GM12878 (cell line): ENCODE measurements around the gene AMPD2. TPM values are rescaled to one million over a fixed set of nuclear protein-coding genes. Genes with fewer than 3 reads are reported as not detected.
A peak's percentile ranks its signal among the peaks of the same experiment; 100 is the strongest.

Experiments used
- BCL3 ChIP-seq: IDR thresholded peaks from 2 replicates; pipeline ENCODE4 v1.6.1; 2011; ENCODE audit warnings: borderline replicate concordance, low read depth, mild to moderate bottlenecking, moderate library complexity, low read length; ENCODE audit not compliant: insufficient read depth, poor library complexity, severe bottlenecking
- CREM ChIP-seq: IDR thresholded peaks from 2 replicates; pipeline ENCODE4 v1.6.1; 2014; ENCODE audit warnings: antibody characterized with exemption, low read depth
- HDAC6 ChIP-seq: fragments of 200-600 bp; sonication (generic); IDR thresholded peaks from one replicate; pipeline ENCODE4 v1.8.0; 2017; ENCODE audit warnings: antibody characterized with exemption; ENCODE audit not compliant: unreplicated experiment
- JUND ChIP-seq: IDR thresholded peaks from 2 replicates; pipeline ENCODE4 v1.6.1; 2012; ENCODE audit warnings: low read depth, mild to moderate bottlenecking, low read length, improper control_type of control experiment, moderate library complexity
- LARP7 ChIP-seq: fragments of 450-650 bp; IDR thresholded peaks from 2 replicates; pipeline ENCODE4 v1.6.1; 2017; ENCODE audit warnings: mild to moderate bottlenecking
- SPI1 ChIP-seq: IDR thresholded peaks from 2 replicates; pipeline ENCODE4 v1.6.1; 2011; ENCODE audit warnings: low read depth, mild to moderate bottlenecking, low read length, moderate library complexity, borderline replicate concordance; ENCODE audit not compliant: insufficient read depth
- ZNF687 ChIP-seq: fragments of 450-650 bp; IDR thresholded peaks from 2 replicates; pipeline ENCODE4 v1.6.1; 2017; ENCODE audit warnings: mild to moderate bottlenecking, moderate library complexity
- polyA plus RNA-seq, 11 experiments: library from polyadenylated mRNA; depleted of rRNA in 4 of 11; unstranded in 6 of 11; stranded (reverse) in 5 of 11; fragments of >200 nt; fragmentation: Nextera tagmentation in 4 of 11; fragmentation: Illumina TruSeq in 1 of 11; extraction: Ambion mirVana in 4 of 11; extraction: Trizol in 1 of 11; gene quantifications; 1 replicate in 1 of 11; 2 replicates in 10 of 11; pipeline versions ENCODE4 v1.2.1 to v1.2.3, GENCODE V29; 2011 to 2016; ENCODE audit warnings: inconsistent platforms in 2 of 11, missing spikeins in 2 of 11, low read depth in 1 of 11
- total RNA-seq, 4 experiments: library from RNA; depleted of rRNA in 3 of 4; stranded (reverse); fragments of >200 nt in 3 of 4; fragmentation: Illumina TruSeq in 1 of 4; extraction: Trizol in 1 of 4; gene quantifications; 2 replicates each; pipeline versions ENCODE4 v1.2.1 to v1.2.3, GENCODE V29; 2013 to 2021
- TF ChIP-seq, protein P1 (sequence below): IDR thresholded peaks from 2 replicates; pipeline ENCODE4 v1.6.1; 2012; ENCODE audit warnings: improper control_type of control experiment, low read depth, low read length; ENCODE audit not compliant: insufficient replicate concordance
- TF ChIP-seq, protein P2 (sequence below): fragments of 450-650 bp; conservative IDR thresholded peaks from 2 replicates; pipeline ENCODE4 v1.6.1; 2017; ENCODE audit warnings: mild to moderate bottlenecking, moderate library complexity
- TF ChIP-seq, protein P3 (sequence below): fragments of 450-650 bp; IDR thresholded peaks from 2 replicates; pipeline ENCODE4 v1.6.1; 2018; ENCODE audit warnings: mild to moderate bottlenecking, low read depth, moderate library complexity; ENCODE audit not compliant: partially characterized antibody

Gene AMPD2
- total and polyA plus RNA-seq, 10 of the 15 experiments (the other 5 are each of a cell fraction or from before 2014, with no cell fraction given): 2.0 to 75.9 (median 31.3) TPM

GRCh38 chr1:109655615-109656519, 36.2 kb downstream of the AMPD2 start, which contains the start of gene GSTM4 (continued):
- TF ChIP-seq ZNF687 (0 out of 2 replicates have a peak, but pooled peaks have one; percentile 38), SPI1 (peak; percentile 1; the same call in 1 of the 2 replicates), BCL3 (no peak), HDAC6 (no peak), LARP7 (no peak; the same call in 1 of the 2 replicates), CREM (peak; percentile 48; the same call in 1 of the 2 replicates), JUND (no peak)
- TF ChIP-seq, protein P1, sequence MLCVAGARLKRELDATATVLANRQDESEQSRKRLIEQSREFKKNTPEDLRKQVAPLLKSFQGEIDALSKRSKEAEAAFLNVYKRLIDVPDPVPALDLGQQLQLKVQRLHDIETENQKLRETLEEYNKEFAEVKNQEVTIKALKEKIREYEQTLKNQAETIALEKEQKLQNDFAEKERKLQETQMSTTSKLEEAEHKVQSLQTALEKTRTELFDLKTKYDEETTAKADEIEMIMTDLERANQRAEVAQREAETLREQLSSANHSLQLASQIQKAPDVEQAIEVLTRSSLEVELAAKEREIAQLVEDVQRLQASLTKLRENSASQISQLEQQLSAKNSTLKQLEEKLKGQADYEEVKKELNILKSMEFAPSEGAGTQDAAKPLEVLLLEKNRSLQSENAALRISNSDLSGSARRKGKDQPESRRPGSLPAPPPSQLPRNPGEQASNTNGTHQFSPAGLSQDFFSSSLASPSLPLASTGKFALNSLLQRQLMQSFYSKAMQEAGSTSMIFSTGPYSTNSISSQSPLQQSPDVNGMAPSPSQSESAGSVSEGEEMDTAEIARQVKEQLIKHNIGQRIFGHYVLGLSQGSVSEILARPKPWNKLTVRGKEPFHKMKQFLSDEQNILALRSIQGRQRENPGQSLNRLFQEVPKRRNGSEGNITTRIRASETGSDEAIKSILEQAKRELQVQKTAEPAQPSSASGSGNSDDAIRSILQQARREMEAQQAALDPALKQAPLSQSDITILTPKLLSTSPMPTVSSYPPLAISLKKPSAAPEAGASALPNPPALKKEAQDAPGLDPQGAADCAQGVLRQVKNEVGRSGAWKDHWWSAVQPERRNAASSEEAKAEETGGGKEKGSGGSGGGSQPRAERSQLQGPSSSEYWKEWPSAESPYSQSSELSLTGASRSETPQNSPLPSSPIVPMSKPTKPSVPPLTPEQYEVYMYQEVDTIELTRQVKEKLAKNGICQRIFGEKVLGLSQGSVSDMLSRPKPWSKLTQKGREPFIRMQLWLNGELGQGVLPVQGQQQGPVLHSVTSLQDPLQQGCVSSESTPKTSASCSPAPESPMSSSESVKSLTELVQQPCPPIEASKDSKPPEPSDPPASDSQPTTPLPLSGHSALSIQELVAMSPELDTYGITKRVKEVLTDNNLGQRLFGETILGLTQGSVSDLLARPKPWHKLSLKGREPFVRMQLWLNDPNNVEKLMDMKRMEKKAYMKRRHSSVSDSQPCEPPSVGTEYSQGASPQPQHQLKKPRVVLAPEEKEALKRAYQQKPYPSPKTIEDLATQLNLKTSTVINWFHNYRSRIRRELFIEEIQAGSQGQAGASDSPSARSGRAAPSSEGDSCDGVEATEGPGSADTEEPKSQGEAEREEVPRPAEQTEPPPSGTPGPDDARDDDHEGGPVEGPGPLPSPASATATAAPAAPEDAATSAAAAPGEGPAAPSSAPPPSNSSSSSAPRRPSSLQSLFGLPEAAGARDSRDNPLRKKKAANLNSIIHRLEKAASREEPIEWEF: no peak
- TF ChIP-seq, protein P2, sequence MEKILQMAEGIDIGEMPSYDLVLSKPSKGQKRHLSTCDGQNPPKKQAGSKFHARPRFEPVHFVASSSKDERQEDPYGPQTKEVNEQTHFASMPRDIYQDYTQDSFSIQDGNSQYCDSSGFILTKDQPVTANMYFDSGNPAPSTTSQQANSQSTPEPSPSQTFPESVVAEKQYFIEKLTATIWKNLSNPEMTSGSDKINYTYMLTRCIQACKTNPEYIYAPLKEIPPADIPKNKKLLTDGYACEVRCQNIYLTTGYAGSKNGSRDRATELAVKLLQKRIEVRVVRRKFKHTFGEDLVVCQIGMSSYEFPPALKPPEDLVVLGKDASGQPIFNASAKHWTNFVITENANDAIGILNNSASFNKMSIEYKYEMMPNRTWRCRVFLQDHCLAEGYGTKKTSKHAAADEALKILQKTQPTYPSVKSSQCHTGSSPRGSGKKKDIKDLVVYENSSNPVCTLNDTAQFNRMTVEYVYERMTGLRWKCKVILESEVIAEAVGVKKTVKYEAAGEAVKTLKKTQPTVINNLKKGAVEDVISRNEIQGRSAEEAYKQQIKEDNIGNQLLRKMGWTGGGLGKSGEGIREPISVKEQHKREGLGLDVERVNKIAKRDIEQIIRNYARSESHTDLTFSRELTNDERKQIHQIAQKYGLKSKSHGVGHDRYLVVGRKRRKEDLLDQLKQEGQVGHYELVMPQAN: peak; percentile 54; the same call in 1 of the 2 replicates
- TF ChIP-seq, protein P3, sequence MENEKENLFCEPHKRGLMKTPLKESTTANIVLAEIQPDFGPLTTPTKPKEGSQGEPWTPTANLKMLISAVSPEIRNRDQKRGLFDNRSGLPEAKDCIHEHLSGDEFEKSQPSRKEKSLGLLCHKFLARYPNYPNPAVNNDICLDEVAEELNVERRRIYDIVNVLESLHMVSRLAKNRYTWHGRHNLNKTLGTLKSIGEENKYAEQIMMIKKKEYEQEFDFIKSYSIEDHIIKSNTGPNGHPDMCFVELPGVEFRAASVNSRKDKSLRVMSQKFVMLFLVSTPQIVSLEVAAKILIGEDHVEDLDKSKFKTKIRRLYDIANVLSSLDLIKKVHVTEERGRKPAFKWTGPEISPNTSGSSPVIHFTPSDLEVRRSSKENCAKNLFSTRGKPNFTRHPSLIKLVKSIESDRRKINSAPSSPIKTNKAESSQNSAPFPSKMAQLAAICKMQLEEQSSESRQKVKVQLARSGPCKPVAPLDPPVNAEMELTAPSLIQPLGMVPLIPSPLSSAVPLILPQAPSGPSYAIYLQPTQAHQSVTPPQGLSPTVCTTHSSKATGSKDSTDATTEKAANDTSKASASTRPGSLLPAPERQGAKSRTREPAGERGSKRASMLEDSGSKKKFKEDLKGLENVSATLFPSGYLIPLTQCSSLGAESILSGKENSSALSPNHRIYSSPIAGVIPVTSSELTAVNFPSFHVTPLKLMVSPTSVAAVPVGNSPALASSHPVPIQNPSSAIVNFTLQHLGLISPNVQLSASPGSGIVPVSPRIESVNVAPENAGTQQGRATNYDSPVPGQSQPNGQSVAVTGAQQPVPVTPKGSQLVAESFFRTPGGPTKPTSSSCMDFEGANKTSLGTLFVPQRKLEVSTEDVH: no peak
